ENCODE measurements around the gene MLLT3. TPM values are rescaled to one million over a fixed set of nuclear protein-coding genes. Genes with fewer than 3 reads are reported as not detected.

The MLLT3 gene
- total and polyA plus RNA-seq, 3 donors from 2014 or later: 5.2 to 11.0 (median 7.6) TPM

DNA sequence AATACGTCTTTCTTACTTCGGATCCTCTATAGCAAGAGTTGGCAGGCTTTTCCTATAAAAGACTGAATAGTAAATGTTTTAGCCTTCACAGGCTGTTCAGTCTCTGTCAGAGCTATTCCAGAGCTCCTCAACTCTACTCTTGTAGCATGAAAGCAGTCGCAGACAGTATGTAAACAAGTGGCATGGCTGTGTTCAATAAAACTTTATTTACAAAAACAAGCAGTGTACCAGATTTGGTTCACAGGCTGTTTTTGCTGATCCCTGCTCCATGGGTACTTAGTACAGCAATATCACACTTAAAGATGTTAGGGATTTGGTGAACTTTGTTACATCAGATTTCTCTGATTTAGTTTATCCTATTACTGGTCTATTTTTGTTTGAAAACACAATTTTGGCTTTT, 235.2 kb downstream of the MLLT3 start:
- no peaks in the 10 kb centered on the region for H3K4me1 ChIP-seq
- TF ChIP-seq POLR2A (IDR thresholded peaks at IDR 0.05): no peak
- TF ChIP-seq, protein P1, sequence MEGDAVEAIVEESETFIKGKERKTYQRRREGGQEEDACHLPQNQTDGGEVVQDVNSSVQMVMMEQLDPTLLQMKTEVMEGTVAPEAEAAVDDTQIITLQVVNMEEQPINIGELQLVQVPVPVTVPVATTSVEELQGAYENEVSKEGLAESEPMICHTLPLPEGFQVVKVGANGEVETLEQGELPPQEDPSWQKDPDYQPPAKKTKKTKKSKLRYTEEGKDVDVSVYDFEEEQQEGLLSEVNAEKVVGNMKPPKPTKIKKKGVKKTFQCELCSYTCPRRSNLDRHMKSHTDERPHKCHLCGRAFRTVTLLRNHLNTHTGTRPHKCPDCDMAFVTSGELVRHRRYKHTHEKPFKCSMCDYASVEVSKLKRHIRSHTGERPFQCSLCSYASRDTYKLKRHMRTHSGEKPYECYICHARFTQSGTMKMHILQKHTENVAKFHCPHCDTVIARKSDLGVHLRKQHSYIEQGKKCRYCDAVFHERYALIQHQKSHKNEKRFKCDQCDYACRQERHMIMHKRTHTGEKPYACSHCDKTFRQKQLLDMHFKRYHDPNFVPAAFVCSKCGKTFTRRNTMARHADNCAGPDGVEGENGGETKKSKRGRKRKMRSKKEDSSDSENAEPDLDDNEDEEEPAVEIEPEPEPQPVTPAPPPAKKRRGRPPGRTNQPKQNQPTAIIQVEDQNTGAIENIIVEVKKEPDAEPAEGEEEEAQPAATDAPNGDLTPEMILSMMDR (IDR thresholded peaks at IDR 0.05): no peak
- 91 to 94% methylated on average over 3 of the region's 3 CpGs for WGBS, 2 donors
- no peaks in the 10 kb centered on the region for H3K27me3 ChIP-seq
- no peak for DNase-seq
- no peaks in the 10 kb centered on the region for H3K9me3 ChIP-seq
- no peaks in the 10 kb centered on the region for H3K36me3 ChIP-seq (ENCODE audit: low read depth, missing control alignments)
- H3K27ac ChIP-seq: no peak overlapping the region
- intact Hi-C loops (cut with DNase I; ENCODE audit: low total_unique reads): no loop called here
- H3K4me3 ChIP-seq: no peak overlapping the region

DNA sequence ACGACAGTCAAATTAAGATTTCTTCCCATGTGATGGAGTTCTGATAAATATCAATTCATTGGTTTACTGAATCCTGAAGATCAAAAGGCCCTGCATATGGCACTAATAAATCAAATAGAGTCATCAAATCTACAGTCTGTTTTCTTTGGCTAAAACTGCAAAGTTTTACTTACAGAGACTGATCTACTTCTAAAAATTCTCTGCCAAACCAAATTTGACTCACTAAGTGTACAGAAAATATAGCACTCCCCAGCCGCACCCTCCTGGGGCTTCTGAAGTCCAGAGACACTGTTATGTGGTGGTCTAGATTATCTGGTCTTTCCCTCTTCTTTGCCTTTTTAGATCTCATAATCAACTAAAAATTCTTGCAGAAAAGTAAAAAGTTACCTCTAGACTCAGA, 237.7 kb downstream of the MLLT3 start:
- H3K4me3 ChIP-seq: no peak overlapping the region
- DNase-seq: no peak
- no peak overlapping the region for H3K27ac ChIP-seq
- TF ChIP-seq, protein P1 (IDR thresholded peaks at IDR 0.05): no peak
- TF ChIP-seq POLR2A (IDR thresholded peaks at IDR 0.05): no peak
- 87 to 88% methylated on average over 2 of the region's 2 CpGs for WGBS, 2 donors
- no peaks in the 10 kb centered on the region for H3K36me3 ChIP-seq (ENCODE audit: low read depth, missing control alignments)
- H3K9me3 ChIP-seq: no peaks in the 10 kb centered on the region
- H3K4me1 ChIP-seq: no peaks in the 10 kb centered on the region
- intact Hi-C loops (cut with DNase I; ENCODE audit: low total_unique reads): no loop called here
- H3K27me3 ChIP-seq: no peaks in the 10 kb centered on the region

DNA sequence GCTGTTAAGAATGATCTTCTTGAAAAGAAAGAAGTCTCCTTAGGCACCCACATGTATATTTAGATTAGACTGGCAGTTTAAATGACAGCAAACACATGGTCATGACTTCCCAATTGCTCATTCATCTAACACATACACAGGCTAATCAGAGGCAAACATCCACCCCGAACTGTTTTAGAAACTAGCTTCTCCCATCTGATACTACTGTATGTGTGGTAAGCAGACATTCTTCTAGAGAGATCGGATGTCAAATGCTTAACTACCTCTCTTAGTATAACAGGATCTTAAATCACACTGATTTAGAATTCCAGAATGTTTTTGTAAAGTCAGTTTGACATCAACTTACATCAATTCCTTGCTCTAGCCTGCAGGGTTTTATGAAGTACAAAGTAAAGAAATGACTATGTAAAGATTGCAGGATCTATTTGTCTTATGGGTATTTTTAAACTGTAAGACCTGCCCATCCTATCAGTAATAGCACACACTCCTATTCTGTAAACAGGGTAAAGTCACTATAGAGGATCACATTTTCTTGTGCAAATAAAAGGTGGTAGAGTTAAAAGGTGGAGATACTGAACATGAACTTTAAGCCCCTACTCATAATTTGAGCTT, 239.7 kb downstream of the MLLT3 start:
- 64 to 67% methylated on average over 2 of the region's 2 CpGs for WGBS, 2 donors
- intact Hi-C loops (cut with DNase I; ENCODE audit: low total_unique reads): no loop called here
- no peaks in the 10 kb centered on the region for H3K27me3 ChIP-seq
- no peak for TF ChIP-seq POLR2A (IDR thresholded peaks at IDR 0.05)
- TF ChIP-seq, protein P1 (IDR thresholded peaks at IDR 0.05): no peak
- no peaks in the 10 kb centered on the region for H3K36me3 ChIP-seq (ENCODE audit: low read depth, missing control alignments)
- no peak overlapping the region for H3K27ac ChIP-seq
- DNase-seq: no peak
- no peak overlapping the region for H3K4me3 ChIP-seq
- no peaks in the 10 kb centered on the region for H3K9me3 ChIP-seq
- H3K4me1 ChIP-seq: no peaks in the 10 kb centered on the region

DNA sequence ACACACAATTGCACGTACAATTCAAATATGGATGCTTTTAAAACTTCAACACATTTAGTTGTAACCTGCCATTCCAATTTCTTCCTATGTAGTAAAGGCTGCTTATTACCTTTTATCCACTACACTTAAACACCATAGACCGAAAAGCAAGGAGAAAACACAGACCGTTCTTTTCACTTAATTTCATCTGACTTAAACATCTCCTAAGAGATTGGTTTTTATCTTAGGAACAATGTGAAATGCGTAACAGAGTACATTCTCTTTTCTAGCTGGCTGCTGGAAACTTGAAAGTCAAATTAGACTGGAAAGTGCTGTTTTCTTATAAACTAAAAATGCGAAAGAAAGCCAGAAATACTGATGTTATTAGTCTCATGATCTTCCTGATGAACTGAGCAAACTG, 241.8 kb downstream of the MLLT3 start:
- H3K27ac ChIP-seq: no peak overlapping the region
- no peaks in the 10 kb centered on the region for H3K9me3 ChIP-seq
- TF ChIP-seq, protein P1 (IDR thresholded peaks at IDR 0.05): no peak
- no peak for TF ChIP-seq POLR2A (IDR thresholded peaks at IDR 0.05)
- WGBS, 2 donors: 52 to 55% methylated on average over 5 of the region's 5 CpGs
- no peaks in the 10 kb centered on the region for H3K4me1 ChIP-seq
- intact Hi-C loops (cut with DNase I; ENCODE audit: low total_unique reads): no loop called here
- H3K4me3 ChIP-seq: no peak overlapping the region
- no peaks in the 10 kb centered on the region for H3K27me3 ChIP-seq
- no peaks in the 10 kb centered on the region for H3K36me3 ChIP-seq (ENCODE audit: low read depth, missing control alignments)
- DNase-seq: no peak

DNA sequence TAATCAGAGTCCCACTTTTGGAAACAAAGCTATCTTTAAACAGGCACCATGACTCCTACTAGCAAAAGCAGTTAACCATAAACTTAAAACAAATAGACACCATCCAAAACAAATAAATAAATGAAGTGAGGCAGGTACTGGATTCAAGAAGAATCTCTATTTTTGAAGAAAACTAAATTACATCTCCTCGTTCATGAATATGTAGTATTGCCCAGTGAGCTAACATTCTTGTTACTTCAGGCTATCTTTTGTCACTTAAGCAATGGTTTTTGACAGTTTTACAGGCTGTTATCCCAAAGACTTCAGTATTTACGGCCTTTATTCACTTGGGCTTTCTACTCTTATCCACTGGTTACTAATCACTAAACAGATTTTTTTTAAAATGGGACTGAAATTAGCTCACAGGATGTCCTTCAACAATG, 242.5 kb downstream of the MLLT3 start:
- DNase-seq: no peak
- H3K27ac ChIP-seq: no peak overlapping the region
- TF ChIP-seq, protein P1 (IDR thresholded peaks at IDR 0.05): no peak
- no peak for TF ChIP-seq POLR2A (IDR thresholded peaks at IDR 0.05)
- no peaks in the 10 kb centered on the region for H3K9me3 ChIP-seq
- intact Hi-C loops (cut with DNase I; ENCODE audit: low total_unique reads): no loop called here
- H3K4me1 ChIP-seq: no peaks in the 10 kb centered on the region
- no peaks in the 10 kb centered on the region for H3K36me3 ChIP-seq (ENCODE audit: low read depth, missing control alignments)
- no peaks in the 10 kb centered on the region for H3K27me3 ChIP-seq
- WGBS, 2 donors: 90 to 91% methylated on average over 2 of the region's 2 CpGs
- H3K4me3 ChIP-seq: no peak overlapping the region

Measured in testis (tissue), 3 donors.